Ecto neural progenitor cell (in vitro differentiated cells): ENCODE results near the gene LDLRAD3.

Experiments
- DNase-seq: peaks from one replicate; pipeline ENCODE4 v3.0.0-alpha.2; 2018; ENCODE audit warnings: low spot score

Gene LDLRAD3

DNA sequence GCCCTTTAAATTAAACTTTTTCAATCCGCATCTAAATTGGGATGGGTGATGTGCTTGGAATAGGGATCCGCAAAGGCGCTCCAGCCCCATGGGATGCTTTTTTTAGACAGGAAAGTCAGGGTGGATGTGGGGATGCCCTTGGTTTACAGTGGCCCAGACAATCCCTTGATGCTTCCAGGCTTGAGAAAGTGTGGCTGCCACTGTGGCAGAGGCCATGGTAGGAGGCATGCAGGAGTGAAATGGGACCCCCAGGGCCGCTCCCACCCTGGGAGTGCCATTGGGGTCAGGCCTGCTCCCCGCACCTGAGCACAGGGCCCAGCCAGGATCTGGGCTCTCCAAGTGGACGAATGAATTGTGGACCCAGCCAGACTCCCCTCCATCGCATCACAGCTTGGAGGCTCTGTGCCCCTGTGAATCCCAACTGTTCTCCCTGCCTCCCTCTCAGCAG, 269.6 kb downstream of the LDLRAD3 start:
- no peak for DNase-seq

DNA sequence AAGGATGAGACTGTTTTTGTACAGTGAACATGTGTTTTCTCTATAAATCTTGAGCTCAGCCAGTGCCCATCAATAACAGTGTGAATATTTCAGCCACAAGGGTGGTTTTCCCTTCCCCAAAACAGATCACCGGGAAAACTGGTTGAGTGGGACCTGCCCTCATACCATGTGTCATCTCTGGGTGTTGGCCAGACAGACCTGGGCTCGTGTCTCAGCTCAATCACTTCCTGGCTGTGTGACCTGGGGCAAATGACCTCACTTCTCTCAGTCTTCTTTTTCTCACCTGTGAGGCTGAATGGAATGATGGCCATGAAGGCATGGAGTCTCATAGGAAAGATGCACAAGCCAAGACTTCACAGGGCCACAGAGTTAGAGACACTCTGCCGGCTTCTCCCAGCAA, 270.6 kb downstream of the LDLRAD3 start:
- DNase-seq = no peak

DNA sequence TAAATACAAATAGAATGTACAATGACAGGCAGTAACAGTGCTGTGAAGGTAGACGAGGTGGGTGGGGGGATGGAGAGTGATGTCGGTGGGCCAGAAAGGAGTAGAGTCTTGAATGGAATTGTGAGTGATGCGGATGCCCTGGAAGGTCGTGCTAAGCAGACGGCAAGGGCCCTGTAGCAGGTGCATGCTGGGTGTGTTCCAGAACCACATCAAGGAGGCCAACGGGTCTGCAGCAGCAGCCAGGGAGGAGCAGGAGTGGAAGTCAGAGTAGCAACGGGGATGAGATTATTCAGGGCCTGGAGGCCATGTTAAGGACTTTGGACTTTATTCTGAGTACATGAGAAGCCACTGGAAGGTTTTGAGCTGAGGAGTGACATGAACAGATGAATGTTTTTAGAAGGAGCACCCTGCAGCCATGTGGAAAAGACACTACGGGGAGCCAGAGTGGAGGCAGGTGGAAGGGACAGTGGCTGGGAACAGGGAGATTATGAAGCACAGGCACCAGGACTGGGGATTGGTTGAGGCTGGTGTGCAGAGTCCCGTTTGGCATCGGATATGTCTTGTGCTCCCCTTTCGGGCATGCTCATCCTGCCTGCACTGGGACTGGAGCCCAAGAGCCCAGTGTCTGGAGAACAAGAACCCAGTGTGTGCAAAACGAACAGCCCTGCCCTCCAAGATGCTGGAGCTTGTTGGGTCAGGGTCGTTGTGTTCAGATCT, 271.3 kb downstream of the LDLRAD3 start:
- DNase-seq = no peak

DNA sequence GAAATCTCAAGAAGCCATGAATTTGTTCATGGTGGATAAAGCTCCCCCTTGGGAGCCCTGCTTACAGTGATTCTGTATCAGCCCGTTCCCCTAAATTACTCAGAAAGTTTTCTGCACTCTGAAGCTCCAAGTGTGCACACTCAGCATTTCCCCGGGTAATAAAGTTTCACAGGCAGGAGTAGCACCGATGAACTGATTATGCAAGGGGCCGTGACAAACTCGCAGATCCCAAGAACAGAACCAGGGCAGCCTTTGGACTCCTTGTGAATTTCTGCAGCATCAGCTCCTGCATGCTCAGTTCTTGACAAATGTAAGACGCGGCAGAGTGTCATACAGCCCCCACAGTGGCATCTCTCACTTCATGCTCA, 271.8 kb downstream of the LDLRAD3 start:
- no peak for DNase-seq

DNA sequence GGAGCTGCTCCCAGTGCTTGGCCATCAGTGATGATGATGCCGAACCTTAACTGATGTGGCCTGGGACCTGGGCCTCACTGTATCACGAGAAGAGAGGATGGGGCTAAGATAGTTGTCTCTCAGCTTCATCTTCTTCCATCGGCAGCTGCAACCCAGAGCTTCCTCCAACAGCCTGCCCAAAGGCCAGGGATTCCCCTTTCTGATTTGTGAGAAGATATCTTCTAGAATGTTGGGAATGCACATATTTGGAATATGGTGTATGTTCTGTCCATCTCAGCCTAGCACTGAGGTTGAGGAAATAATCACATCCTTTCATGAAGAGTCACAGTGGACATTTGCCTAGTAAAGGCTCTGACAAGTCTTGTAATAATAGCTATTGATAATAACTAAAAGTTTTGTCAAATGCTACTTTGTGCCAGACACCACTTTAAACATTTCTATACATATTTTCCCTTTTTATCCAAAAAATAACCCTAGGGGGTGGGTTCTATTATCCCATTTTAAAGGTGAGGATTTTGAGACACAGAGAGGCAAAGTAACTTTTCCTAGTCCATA, 272.3 kb downstream of the LDLRAD3 start:
- no peak for DNase-seq

DNA sequence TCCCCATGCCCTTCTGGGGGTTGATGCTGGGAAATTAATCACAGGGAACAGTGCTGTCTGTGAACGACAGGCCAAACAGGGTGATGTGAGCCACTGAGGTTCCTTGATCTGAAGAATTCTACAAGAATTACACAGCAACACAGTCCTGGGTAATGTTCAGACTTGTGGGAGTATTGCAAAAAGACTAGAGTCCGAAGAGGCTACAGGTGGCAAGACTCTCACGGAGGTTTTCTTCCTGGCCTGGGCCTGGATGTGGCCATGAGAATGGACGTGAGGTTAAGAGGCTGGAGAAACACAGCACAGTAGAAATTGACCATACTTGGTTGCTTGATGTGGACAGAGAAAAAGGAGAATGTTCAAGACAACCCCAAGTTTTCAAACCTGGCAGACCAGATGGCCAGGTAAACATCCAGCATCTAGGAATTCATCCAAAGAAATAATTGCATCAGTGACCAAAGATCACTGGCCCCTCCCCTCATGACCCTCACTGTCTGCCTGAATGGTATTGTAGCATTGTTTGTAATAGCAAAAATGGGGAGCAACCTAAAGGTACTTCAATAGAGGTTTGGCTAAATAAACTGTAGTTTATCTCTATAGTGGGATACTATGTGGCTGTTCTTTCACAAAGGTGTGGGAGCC, 274.5 kb downstream of the LDLRAD3 start:
- DNase-seq = no peak

DNA sequence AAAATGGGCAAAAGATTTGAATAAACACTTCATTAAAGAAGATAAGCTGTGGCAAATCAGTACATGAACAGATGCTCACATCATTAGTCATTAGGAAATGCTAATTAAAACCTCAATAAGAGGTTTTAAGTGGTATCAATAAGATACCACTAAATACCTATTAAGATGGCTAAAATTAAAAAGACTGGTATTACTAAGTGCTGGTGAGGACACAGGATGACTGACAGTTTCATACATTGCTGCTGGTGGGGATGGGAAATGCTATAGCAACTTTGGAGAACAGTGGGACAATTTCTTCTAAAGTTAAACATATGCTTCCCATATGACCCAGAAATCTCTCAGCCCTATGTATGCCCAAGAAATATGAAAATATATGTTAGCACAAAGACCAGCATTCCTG, 276.1 kb downstream of the LDLRAD3 start:
- no peak for DNase-seq

DNA sequence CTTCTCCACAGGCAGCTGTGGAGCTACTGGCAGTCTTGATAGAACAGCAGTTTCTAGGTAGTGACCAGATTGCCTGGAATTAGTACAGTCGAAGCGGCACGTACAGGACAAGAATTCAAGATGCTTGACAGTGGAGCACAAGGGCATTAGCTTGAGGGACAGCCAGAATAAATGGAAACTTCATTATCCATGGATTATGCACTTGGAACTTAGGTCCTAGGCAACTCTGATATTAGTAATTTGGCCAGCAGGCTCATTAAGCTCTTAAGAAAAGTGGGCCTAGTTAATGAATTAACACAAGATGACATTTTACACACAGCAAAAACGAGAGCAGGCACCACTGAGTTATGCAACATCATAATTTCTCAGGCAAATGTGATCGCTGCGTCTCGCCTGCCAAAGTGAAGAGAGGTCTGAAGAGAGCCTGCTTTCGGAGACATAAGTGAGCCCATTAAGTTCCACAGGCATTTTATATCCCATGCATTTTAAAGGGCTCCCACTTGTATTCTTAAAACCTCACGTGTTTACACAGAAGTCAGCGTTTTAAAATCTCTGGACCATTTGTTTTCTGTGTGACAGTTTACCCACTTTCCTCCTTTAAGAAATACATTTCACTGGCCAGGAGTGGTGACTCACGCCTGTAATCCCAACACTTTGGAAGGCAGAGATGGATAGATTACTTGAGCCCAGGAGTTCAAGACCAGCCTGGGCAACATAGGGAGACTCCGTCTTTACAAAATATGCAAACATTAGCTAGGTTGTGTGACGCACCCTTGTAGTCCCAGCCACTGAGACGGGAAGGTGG, 279.2 kb downstream of the LDLRAD3 start:
- no peak for DNase-seq

DNA sequence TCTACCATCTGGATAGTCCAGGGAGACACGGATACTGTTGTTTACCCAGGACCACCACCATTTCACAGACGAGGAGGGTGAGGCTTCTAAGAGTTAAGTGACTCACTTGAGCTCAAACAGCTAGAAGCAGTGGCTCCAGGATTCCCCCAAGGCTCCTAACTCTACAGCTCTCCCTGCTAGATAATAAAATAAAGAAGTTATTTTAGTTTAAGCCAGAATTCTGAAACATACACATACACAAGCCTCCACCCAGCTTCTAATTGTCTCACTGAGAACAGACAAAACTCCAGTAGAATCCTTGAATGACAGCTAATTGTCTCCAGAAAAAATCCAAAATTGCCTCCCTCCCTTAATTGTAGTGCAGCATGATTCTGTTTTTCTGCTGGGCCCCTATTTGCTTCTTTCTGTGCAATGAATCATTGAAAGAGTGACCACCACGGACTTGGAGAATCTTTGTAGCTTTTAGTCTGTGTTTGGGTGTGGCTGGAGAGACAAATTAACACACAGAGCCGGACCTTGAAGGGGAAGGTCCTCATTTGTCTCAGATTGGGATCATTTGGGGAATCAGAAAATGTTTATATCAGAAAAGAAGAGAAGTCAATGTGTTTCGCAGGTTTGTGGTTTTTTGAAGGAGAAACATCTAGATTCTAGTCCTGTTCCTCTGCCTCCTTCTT, 280.5 kb downstream of the LDLRAD3 start:
- no peak for DNase-seq

DNA sequence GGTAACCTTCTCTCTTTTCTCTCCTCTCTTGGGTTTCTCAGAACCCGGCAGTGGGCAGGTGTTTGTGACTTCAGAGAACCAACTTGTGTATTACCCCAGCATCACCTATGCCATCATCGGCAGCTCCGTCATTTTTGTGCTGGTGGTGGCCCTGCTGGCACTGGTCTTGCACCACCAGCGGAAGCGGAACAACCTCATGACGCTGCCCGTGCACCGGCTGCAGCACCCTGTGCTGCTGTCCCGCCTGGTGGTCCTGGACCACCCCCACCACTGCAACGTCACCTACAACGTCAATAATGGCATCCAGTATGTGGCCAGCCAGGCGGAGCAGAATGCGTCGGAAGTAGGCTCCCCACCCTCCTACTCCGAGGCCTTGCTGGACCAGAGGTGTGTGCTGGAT, 283.2 kb downstream of the LDLRAD3 start:
- DNase-seq = no peak

DNA sequence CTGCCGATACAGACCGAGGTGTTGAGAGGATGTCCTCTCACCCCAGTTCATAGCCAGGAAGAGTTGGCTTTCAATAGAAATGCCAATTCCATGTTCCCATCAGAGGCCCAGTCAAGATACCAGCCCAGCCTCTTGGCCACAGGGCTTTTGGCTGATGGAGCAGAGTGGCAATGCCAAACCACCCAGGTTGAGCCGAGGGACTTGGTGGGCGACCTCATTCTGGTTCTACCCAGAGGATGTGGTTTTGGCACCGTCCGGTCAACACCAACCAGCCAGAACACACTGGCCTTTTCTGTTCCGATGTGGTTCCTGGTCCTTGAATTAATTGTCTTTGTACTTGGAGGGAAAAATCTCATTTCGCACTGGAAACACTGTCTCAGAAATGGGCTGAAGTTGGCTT, 284.8 kb downstream of the LDLRAD3 start:
- DNase-seq = no peak

DNA sequence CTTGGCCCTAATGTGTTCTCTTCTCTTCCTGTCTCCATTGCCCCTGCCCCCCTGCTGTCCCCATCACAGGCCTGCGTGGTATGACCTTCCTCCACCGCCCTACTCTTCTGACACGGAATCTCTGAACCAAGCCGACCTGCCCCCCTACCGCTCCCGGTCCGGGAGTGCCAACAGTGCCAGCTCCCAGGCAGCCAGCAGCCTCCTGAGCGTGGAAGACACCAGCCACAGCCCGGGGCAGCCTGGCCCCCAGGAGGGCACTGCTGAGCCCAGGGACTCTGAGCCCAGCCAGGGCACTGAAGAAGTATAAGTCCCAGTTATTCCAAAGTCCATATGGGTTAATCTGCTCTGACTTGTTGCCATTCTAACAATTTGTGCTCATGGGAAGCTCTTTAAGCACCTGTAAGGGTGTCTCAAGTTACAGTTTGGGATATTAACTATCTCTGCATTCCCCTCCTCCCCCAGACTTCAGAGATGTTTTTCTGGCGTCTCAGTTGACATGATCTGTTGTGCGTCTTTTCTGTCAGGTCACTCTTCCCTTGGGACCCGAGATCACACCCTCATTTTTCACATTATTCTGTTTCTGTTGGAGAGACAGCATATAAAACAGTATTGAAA, 285.3 kb downstream of the LDLRAD3 start:
- no peak for DNase-seq

DNA sequence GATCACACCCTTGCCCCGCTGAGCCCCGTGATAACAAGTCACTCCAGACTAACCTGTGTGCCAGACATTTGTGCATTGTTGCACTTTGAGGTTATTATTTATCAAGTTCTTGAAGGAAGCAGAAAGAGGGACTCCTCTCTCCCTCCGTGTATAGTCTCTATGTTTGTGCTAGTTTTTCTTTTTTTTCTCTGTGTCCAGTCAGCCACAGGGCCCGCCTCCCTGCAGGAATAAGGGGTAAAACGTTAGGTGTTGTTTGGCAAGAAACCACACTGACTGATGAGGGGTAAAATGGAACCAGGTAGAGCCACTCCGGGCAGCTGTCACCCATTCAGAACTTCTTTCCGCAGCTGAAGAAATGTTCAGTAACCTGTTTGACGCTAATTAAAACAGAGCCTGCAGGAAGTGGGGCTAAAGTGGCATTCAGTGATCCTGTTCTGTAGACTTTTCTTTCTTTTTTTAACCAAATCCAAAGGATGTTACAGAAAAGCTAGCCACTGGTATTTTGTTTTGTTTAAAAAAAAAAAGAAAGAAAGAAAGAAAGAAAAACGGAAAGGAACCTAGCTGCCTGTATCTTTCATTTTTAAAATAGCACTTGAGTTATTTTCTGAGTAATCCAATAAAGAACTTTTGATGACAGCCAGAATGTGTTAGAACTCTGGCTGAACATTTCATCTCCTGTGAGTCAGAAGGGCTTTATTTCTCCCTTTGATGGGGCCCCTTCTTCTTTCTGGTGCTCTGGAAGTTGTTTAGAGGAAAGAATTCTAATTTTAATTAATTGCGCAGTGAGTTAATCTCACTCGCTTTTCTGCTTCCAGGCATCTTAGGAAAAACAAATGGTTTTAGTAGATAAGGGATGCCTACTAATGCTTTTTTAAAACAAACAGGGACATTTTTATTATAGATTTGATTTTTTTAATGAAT, 287.2 kb downstream of the LDLRAD3 start:
- DNase-seq = no peak

DNA sequence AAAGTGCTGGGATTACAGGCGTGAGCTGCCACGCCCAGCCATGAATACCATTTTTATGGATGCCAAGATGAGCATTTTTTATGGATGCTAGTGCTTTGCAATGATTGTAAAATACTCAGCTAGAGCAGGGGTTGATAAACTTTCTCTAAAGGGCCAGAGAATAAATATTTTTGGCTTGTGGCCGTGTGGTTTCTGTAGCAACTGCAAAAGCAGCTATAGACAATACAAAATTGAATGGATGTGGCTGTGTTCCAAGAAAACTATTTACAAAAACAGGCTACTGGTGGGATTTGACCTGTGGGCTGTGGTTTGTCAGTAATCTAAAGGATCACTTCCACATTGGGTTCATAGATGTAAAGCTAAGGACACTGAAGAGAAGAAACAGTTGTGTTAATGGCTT, 289.3 kb downstream of the LDLRAD3 start:
- no peak for DNase-seq

DNA sequence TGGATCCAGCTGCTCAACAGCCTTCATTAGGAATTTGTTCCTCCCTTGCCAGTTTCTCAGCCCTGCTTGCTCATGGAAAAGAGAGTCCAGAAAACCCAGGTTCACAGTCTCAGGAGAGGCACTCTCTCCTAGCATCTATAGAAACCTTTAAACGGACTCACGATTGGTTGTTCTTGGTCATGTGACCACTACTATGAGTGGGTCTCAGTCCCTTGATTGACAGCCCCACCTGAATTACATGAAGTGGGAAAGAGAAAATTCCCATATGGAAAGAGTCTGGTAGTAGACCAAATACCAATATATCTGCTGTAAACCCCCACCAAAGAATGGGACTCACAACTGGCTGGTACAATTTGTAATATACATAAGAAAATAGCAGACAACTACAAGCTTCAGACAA, 291.0 kb downstream of the LDLRAD3 start:
- no peak for DNase-seq

DNA sequence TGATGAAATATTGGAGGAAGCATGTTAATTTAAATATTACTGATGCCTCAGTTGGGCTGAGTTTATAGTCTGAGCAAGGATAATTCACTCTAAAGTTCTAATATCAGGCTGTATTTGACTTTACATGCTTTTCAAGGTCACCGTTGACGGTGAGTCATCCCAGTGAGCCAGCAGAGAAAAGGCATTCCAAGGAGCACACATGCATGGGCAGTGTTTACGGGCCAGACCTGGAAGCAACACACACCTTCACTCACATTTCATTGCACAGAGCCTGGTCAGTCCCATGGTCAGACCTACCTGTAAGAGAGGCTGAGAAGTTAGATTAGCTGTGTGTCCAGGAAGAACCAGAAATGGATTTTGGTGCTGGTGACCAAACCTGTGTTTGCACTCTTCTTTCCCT, 291.9 kb downstream of the LDLRAD3 start:
- no peak for DNase-seq

DNA sequence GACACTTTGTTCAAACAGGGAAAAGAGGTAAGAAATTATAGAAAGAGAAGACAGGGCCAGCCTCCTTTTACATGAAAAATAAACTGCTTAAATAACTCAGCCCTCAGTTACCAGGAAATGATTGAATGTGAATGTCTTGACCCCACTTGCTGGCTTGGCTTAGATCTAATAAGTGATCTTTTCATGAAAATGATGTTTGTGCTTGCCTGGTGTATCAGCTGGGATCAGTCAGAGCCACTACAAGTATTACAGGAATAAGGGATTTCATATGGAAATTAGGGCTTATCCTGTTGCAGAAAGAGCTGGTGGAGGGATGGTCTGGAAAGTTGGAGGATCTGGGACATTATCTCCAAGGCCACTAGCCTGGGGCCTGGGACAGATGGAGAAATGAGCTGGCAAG, 293.5 kb downstream of the LDLRAD3 start:
- DNase-seq = no peak

DNA sequence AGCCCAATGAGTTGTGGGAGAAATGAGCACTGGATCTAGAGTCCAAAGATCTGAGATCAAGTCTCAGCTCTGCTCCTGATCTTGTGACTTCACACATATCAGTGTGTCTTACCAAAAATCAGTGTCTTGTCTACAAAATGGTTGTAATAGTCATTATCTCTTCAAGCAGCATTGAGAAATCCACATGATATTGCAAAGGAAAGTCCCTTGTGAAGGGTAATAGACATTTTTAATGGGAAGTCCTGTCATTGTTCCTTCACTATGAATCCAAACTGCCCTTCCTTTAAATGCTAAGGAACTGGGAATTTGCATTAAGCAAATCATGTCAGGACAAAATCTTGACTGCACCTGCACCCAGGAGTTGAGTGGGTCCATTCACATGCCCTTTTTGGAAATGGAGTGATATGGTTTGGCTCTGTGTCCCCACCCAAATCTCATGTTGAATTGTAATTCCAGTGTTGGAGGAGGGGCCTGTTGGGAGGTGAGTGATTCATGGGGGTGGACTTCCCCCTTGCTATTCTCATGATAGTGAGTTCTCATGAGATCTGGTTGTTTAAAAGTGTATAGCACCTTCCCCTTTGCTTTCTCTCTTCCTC, 294.3 kb downstream of the LDLRAD3 start:
- DNase-seq = no peak

DNA sequence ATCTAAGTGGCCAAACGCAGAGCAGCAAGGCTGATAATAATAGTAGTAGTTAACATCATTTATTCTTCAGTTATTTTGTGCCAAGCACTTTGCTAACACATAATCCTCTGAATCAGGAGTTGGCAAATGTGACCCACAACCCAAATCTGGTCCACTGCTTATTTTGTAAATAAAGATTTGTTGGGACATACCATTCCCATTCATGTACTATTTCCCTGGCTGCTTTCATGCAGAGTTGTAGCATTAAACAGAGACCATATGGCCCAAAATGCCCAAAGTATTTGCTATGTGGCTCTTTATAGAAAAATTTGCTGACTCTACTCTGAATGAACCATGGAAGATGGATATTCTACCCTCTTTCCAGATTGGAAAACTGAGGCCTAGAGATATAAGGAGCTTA, 295.0 kb downstream of the LDLRAD3 start:
- DNase-seq = no peak

DNA sequence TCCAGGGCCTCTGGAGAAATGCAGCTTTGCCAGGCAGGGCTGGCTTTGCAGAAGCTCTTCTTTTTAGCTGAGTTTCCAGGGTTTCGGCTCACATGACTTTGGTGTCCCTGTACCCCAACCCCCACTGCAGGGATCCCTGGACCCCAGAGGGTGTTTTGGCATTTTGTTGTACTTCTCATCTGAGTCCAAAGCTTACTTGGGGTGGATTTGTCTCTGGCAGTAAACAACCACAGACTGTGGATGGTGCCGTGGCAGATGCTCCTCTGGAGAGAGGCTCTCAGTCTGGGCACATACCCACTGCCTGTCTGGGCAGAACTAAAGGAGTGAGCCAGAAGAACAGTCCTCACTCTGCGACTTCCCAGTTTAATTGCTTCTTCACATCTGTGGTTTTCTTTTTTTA, 295.8 kb downstream of the LDLRAD3 start:
- DNase-seq = no peak
